Uterus (tissue), 2 donors: ENCODE results near the gene CCNYL1.

Experiments used
- POLR2A ChIP-seq, 2 donors: fragments of 450-650 bp; IDR thresholded peaks; one replicate each; pipeline ENCODE4 v1.6.1; 2016; ENCODE audit warnings: antibody characterized with exemption in 2 of 2, mild to moderate bottlenecking in 1 of 2, moderate library complexity in 1 of 2
- TF ChIP-seq, protein P1 (sequence below), 4 experiments: fragments of 200-600 bp in 2 of 4; fragments of 450-650 bp in 2 of 4; sonication (generic) in 2 of 4; IDR thresholded peaks; one replicate each; pipeline ENCODE4 v1.5.1; 2016 to 2019; ENCODE audit warnings: antibody characterized with exemption in 4 of 4, mild to moderate bottlenecking in 2 of 4, moderate library complexity in 1 of 4

DNA sequence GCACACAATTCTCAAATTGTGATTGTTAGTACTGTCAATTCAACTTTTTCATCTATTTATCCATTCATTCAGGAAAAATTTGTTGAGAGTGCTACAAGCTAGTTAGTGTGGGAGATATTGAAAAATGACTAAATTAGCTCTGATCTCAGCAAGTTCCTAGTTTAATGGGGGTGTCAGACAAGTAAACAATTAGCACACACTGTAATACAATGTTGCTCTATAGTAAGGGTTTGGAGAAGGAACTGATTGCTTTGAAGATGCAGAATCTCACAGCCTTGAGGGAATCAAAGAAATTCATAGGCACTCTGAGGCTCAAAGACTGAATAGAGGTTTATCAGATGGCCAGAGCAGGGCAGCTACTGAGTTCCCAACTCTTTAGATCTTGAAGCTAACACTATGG, 6.8 kb upstream of the CCNYL1 start:
- no peak for TF ChIP-seq POLR2A (IDR thresholded peaks at IDR 0.05)
- TF ChIP-seq, protein P1, sequence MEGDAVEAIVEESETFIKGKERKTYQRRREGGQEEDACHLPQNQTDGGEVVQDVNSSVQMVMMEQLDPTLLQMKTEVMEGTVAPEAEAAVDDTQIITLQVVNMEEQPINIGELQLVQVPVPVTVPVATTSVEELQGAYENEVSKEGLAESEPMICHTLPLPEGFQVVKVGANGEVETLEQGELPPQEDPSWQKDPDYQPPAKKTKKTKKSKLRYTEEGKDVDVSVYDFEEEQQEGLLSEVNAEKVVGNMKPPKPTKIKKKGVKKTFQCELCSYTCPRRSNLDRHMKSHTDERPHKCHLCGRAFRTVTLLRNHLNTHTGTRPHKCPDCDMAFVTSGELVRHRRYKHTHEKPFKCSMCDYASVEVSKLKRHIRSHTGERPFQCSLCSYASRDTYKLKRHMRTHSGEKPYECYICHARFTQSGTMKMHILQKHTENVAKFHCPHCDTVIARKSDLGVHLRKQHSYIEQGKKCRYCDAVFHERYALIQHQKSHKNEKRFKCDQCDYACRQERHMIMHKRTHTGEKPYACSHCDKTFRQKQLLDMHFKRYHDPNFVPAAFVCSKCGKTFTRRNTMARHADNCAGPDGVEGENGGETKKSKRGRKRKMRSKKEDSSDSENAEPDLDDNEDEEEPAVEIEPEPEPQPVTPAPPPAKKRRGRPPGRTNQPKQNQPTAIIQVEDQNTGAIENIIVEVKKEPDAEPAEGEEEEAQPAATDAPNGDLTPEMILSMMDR (IDR thresholded peaks at IDR 0.05): no peak
